A549 (cell line): Measurements from ENCODE around the gene RFWD3.

Source experiments
- ESRRA ChIP-seq: fragments of 150-350 bp; IDR thresholded peaks from 2 replicates; pipeline ENCODE4 v1.6.1; 2014; ENCODE audit warnings: mild to moderate bottlenecking, low read length, borderline replicate concordance
- HDAC2 ChIP-seq: fragments of 200-600 bp; sonication (generic); IDR thresholded peaks from 2 replicates; pipeline ENCODE4 v1.6.1; 2016
- MAX ChIP-seq: IDR thresholded peaks from 2 replicates; pipeline ENCODE4 v1.6.1; 2012
- PBX3 ChIP-seq: IDR thresholded peaks from 2 replicates; pipeline ENCODE4 v1.6.1; 2012
- POLR2A ChIP-seq: IDR thresholded peaks from 2 replicates; pipeline ENCODE4 v1.6.1; 2012; ENCODE audit warnings: mild to moderate bottlenecking, low read length
- RCOR1 ChIP-seq: fragments of 150-350 bp; IDR thresholded peaks from 2 replicates; pipeline ENCODE4 v1.6.1; 2014; ENCODE audit warnings: antibody characterized with exemption, low read length, low read depth
- REST ChIP-seq: fragments of 200-600 bp; sonication (generic); IDR thresholded peaks from 2 replicates; pipeline ENCODE4 v1.6.1; 2016; ENCODE audit warnings: antibody characterized with exemption, mild to moderate bottlenecking, moderate library complexity
- SMC3 ChIP-seq: fragments of >200 bp; sonication (Bioruptor Twin); formaldehyde crosslinking; IDR thresholded peaks from 3 replicates; pipeline ENCODE4 v1.6.1; 2018; ENCODE audit warnings: inconsistent platforms
- TF ChIP-seq, protein P1 (sequence below): fragments of >200 bp; sonication (Bioruptor Twin); formaldehyde crosslinking; IDR thresholded peaks from 3 replicates; pipeline ENCODE4 v1.5.1; 2016

- TF ChIP-seq, protein P1, sequence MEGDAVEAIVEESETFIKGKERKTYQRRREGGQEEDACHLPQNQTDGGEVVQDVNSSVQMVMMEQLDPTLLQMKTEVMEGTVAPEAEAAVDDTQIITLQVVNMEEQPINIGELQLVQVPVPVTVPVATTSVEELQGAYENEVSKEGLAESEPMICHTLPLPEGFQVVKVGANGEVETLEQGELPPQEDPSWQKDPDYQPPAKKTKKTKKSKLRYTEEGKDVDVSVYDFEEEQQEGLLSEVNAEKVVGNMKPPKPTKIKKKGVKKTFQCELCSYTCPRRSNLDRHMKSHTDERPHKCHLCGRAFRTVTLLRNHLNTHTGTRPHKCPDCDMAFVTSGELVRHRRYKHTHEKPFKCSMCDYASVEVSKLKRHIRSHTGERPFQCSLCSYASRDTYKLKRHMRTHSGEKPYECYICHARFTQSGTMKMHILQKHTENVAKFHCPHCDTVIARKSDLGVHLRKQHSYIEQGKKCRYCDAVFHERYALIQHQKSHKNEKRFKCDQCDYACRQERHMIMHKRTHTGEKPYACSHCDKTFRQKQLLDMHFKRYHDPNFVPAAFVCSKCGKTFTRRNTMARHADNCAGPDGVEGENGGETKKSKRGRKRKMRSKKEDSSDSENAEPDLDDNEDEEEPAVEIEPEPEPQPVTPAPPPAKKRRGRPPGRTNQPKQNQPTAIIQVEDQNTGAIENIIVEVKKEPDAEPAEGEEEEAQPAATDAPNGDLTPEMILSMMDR: no peak
- TF ChIP-seq HDAC2: peak; percentile 62; the same call in 1 of the 2 replicates
- no peak for TF ChIP-seq RCOR1
- no peak for TF ChIP-seq REST
- TF ChIP-seq SMC3: no peak
- peak; percentile 93 for TF ChIP-seq MAX
- peak; percentile 85 for TF ChIP-seq POLR2A
- TF ChIP-seq PBX3: peak; percentile 91
- TF ChIP-seq ESRRA: no peak
These were observed at the start of gene RFWD3 for GRCh38 chr16:74666425-74667254.
